SU-DHL-6 (cell line): Measurements from ENCODE around the gene PF4V1.

ENCODE experiments used
- EZH2phosphoT487 ChIP-seq: fragments of 200-600 bp; sonication (generic), shearing (Covaris generic); conservative IDR thresholded peaks from 2 replicates; pipeline ENCODE4 v1.6.1; 2018; ENCODE audit warnings: mild to moderate bottlenecking, antibody characterized with exemption, low read length, moderate library complexity, mixed read lengths
- TF ChIP-seq, protein P1 (sequence below): fragments of 200-600 bp; sonication (generic); IDR thresholded peaks from one replicate; pipeline ENCODE4 v1.5.1; 2017; ENCODE audit warnings: antibody characterized with exemption, mild to moderate bottlenecking, low read length, moderate library complexity; ENCODE audit not compliant: insufficient read depth, poor library complexity, severe bottlenecking

DNA sequence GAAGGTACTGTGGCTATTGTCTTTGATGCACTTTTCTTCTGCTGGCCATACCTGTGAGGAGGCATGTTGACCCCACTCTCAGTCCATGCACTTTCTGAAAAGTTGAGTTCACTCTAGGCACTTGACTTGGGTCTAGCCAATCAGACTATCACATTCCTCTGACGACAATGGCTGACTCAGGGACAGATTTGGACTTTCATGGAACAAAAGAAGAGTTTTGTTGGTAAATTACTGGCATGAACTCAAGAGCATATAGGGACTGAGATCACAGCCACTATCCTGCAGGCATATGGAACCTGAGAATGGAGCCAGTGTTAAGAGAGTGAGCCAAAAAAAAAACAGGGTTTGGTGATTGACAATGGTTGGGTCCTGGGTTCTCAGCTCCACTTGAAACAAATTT lies 41.3 kb upstream of the PF4V1 start:
- TF ChIP-seq, protein P1, sequence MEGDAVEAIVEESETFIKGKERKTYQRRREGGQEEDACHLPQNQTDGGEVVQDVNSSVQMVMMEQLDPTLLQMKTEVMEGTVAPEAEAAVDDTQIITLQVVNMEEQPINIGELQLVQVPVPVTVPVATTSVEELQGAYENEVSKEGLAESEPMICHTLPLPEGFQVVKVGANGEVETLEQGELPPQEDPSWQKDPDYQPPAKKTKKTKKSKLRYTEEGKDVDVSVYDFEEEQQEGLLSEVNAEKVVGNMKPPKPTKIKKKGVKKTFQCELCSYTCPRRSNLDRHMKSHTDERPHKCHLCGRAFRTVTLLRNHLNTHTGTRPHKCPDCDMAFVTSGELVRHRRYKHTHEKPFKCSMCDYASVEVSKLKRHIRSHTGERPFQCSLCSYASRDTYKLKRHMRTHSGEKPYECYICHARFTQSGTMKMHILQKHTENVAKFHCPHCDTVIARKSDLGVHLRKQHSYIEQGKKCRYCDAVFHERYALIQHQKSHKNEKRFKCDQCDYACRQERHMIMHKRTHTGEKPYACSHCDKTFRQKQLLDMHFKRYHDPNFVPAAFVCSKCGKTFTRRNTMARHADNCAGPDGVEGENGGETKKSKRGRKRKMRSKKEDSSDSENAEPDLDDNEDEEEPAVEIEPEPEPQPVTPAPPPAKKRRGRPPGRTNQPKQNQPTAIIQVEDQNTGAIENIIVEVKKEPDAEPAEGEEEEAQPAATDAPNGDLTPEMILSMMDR: no peak
- TF ChIP-seq EZH2phosphoT487: no peak
